NCI-H1105 (cell line): Measurements from ENCODE around the gene SLC7A14.
"Not testable (repeated sequence)": the region's sequence is repeated elsewhere in the genome, so short reads cannot be mapped to it uniquely, and the experiment has no call there.

ENCODE experiments used
- DNase-seq: peaks from one replicate; lab custom pipeline; 2025; lab: John Stamatoyannopoulos, UW

SLC7A14 gene

GRCh38 chr3:170593634-170594033 lies 7.8 kb upstream of the SLC7A14 start:
- DNase-seq, result no peak

DNA sequence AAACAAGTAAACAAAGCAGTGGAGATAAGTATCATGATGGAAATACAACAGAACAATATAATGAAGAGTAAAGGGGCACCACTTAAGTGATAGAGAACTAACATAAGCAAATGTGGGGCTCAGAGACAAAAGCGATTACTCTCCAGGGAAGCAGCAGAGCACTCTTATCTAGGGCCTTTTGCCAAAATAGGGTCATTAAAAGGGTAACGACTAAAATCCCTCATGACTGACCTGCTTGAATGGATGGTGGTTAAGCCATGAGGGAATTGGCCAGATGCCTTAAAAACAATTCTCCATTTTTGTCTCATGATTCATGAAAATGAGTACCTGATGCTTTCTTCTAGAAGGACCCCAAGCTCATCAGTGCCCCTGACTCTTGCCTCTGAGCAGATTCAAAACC lies 3.2 kb upstream of the SLC7A14 start:
- peak; percentile 30 for DNase-seq

DNA sequence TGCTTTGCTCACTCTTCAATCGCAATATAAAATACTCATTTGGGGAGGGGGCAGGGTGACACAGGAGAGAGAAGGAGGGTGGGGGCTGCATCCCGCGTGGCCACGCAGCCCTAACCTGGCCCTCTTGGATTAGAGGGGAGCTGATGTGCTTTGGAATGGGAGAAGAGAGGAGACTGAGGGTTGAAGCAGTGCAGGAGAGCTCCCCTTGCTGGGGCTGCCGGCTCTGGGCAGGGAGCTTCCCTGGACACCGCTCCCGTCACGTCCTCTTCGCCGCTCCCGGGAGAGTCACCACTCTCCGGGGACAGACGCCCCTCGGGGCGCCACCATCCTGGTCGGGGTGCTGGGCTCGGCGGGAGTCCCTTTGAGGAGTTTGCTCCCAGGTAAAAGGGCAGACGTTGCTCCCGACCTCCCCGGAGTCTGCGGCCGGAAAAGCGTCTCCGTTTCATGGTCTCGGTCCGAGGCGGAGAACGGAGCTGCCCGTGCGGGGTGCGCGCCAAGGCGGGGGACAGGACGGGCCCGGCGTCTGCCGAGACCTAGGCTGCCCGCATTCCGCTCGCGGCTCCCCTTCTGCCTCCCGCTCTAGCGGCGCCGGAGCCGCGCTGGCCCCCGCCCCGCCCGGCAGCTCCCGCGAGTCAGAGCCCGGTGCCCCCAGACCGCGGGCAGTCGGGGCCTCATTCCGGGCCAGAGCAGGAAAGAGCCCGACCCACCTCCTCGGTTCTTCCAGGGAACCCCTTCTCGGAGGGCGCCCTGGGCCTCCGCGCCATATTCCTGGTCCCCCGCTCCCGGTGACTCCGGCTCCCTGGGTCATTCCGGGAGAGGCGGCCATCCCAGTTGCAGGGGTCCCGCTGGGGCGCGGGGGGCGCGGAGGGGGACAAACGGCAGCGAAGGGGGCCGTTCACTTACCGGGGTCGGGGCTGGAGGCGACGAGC lies 603 bp downstream of the SLC7A14 start:
- peak; percentile 52 for DNase-seq

DNA sequence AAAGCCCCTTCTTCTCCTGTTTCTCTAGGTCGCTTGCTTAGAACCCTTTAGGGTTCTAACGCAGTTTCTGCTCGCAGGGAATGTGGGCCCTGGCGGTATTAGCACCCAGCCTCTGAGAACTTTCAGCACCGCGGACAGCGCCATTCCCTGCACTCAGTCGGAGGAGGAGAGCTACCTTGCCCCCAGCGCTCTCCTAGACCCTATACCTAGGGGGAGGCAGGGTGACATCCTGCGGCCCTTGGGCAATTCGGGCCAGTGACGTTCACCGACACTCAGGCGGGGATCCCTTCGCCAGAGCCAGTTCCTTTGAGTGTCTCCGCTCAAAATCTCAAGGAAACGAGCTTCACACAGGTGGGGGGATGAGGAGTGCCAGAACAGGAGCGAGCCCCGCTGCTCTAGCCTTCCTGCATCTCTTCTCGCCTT lies 1.3 kb downstream of the SLC7A14 start:
- DNase-seq, result no peak

DNA sequence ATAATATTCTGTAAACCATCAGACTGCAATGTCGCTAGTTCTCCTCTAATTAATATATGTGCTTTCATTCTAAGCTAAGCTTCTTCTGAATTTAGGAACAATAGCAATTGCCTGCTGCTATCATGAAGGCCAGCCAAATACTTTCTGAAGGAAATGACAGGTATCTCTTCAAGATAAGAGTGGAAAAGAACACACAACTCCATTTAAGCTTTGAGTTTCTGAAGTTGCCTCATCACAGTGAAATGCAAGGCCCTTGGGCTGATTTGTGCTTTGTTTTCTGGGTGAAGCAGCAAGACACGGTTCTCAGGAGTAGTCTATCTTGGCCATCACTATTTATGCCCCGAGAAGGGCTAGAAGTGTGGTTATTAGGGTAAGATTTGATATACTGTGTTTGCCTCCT lies 6.2 kb downstream of the SLC7A14 start:
- DNase-seq, result no peak

DNA sequence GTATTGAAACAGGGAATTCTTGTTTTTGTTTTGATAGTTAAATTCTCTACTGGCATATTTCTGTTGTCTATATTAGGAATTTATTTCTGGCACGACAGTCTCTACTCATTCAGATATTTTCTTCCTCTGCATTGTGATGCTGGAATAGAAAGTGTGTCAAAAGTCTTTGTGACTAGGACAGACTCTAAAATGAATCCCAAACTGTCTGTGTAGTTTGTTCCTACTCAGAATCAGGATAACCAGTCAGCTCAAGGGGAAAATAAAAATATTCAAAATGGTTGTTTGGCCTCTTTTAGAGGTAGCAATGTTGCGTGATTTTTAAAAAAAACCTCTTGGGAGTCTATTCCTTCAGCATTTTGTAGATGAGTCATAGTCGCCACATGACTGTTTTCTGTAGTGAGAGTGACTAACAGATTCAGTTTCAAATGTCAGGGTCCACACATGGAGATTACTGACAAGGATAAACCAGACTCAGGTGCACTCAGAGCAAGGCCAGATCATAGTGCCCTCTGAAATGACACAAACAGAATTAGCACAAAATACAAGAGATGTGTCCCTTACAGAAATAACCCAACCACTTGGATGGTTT lies 13.1 kb downstream of the SLC7A14 start:
- DNase-seq, result no peak

- not testable (repeated sequence) for DNase-seq
These were observed 18.3 kb downstream of the SLC7A14 start for GRCh38 chr3:170567598-170567997.

- DNase-seq, result no peak
These were observed 19.5 kb downstream of the SLC7A14 start for GRCh38 chr3:170566413-170566812.

DNA sequence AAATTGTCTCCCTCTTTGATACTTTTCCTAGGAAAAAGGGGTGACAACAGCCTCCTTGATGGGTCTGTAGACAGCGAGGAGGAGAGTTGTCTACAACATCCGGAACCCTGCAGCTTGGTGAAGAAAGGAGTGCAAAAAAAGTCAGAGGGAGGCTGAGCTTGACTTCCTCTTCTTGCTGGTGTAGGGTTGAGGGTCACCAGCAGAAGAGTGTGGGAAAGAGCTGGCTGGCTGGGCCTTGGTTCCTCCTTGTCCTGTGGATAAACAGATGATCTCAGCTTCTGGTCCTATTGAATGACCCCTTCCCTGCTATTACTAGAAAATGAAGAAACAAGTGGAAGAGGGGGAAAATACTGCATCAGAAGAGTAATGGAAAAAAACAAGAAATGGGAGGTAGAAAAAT lies 20.4 kb downstream of the SLC7A14 start:
- no peak for DNase-seq

DNA sequence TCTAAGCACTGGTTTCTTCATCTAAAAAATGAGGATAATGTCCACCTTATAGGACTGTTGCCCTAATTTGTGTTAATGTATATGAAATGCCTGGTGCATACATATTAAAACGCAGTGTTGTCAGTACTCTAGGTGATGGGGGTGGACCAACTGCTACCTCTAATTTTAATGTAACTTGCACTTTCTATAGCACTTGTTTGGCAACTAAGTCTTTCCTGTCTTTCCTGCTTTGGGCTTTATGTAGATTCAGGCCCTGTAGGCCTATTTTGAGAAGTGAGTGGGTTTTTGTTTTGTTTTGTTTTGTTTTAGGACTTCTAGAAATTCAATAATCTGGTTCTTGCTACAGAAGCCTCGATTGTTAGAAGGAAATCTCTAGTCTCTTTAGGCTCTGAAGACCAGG lies 21.2 kb downstream of the SLC7A14 start:
- no peak for DNase-seq

DNA sequence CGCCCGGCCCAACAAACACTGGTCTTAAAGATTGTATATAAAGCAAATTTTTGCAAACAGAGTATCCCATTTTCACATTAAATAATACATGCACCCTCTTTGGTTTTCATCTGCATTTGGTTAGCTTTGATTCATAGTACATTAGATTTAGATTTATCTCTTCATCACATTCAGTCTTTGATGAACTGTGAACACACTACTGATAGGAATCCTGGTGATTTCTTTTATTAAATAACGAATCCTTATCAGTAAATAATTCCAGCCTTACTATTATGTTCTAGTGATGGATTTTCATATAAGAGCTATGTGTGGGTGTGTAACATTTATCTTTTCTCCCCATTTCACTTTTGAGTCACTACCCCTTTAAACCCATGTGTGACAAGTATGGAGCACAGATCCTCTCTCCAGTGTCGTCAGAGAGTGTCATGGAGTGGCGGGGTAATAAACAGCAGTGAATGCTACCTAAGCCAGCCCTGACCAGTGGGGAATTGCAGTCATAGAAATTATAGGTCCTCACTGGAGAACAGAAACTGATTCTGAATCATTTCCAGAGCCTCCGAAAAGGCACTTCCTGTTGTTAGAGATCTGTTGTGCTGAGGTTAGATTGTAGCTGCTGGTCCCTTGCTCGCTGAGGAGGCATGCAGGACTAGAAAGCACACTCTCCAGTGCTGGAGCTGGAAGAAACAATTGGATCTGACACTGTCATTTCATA lies 22.0 kb downstream of the SLC7A14 start:
- DNase-seq, result no peak

- DNase-seq, result no peak
These were observed 23.8 kb downstream of the SLC7A14 start for GRCh38 chr3:170562080-170562479.

DNA sequence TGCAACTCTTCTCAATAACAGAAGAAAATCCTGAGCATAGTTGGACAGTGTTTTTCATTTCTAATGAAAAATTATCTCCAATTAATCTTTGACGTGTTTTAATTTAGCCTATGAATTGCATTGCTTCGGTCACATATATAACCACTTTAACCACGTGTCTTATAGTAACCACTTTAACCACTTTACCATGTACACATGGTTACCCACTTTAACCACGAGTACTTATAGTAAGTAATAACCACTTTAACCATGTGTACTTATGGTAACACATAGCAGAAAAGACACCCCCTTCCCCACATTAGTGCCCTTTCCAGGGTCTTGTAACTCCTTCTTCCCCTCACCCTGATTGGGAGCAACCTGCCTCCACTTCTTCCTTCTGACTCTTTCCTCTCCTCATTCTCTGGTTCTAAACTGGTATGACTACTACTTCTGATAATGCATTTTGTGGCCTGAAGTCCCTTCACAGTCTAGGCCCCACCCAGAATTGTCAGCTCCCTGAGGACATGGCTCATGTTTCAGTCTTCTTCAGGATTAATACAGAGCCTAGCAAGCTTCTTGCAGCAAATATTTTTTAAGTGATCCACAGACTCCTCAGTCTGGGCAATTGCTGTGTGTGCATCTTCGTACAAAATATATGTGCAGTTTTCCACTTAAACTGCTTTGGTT lies 25.0 kb downstream of the SLC7A14 start:
- DNase-seq, result no peak

GRCh38 chr3:170560296-170560695 lies 25.6 kb downstream of the SLC7A14 start:
- no peak for DNase-seq

GRCh38 chr3:170558427-170558826 lies 27.4 kb downstream of the SLC7A14 start:
- DNase-seq, result no peak

GRCh38 chr3:170555329-170555728 lies 30.5 kb downstream of the SLC7A14 start:
- no peak for DNase-seq

GRCh38 chr3:170553788-170554757 lies 31.8 kb downstream of the SLC7A14 start:
- no peak for DNase-seq

GRCh38 chr3:170551252-170551651 lies 34.6 kb downstream of the SLC7A14 start:
- no peak for DNase-seq

- no peak for DNase-seq
These were observed 43.2 kb downstream of the SLC7A14 start for GRCh38 chr3:170542704-170543103.

DNA sequence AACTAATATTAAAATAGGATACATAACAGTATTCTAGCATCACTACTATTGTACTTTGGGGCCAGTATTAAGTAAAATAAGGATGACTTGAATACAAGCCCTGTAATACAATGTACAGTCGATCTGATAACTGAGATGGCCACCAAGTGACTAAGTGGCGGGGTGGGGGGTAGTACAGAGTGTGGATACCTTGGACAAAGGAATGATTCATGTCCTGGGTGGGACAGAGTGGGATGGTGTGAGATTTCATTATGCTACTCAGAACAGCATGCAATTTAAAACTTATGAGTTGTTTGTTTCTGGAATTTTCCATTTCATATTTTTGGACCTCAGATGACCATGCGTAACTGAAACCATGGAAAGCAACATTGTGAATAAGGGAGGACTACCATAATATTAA lies 46.0 kb downstream of the SLC7A14 start:
- DNase-seq, result no peak

- no peak for DNase-seq
These were observed 49.2 kb downstream of the SLC7A14 start for GRCh38 chr3:170536712-170537111.
